ENCODE data around the gene UBAC1. TPM values are rescaled to one million over a fixed set of nuclear protein-coding genes. Genes with fewer than 3 reads are reported as not detected.

UBAC1 gene
- total and polyA plus RNA-seq, 9 of the 15 experiments (the other 6 are each of a cell fraction or from before 2014, with no cell fraction given), result 94.0 to 399 (median 228) TPM

DNA sequence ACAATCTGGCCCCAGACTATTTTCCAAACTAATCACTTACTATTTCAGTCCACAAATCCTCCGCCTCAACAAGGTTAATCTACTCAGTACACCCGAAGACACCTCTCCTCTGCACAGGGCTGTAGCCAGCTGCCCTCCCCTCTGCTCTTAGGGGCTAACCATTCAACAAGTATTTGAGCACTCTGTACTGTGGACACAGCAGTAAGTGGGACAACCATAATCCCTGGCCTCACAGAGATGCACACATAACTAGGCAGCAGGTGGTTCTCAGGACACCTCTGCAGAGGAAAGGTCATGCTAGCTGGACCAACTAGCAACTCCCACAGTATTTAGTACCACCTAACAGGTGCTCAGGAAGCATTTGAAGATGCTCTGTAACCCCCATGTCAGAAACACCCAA is 59.3 kb downstream of the UBAC1 start:
- no peak overlapping the region for H3K4me3 ChIP-seq
- TF ChIP-seq MEF2A (IDR thresholded peaks at IDR 0.05; ENCODE audit: control insufficient read depth, low read depth, low read length) (no peak), KDM5B (IDR thresholded peaks at IDR 0.05; ENCODE audit: insufficient replicate concordance, low read depth, low read length) (no peak), ZBTB17 (CRISPR knock-in tag; IDR thresholded peaks at IDR 0.05) (no peak), ZNF699 (CRISPR knock-in tag; IDR thresholded peaks at IDR 0.05; ENCODE audit: insufficient replicate concordance) (no peak), SMARCE1 (IDR thresholded peaks at IDR 0.05) (no peak), SMAD4 (CRISPR knock-in tag; conservative IDR thresholded peaks at IDR 0.05) (no peak)
- H4K20me1 ChIP-seq (replicated peaks; ENCODE audit: control insufficient read depth, insufficient read depth, low read length), result peaks cover 19% of the 10 kb centered on the region
- H2AFZ ChIP-seq (ENCODE audit: low read depth, low read length), result no peak overlapping the region
- ChIA-PET CTCF (ENCODE audit: low intra/inter-chr PET ratio) (no interaction called here), POLR2A (no interaction called here)
- no peaks in the 10 kb centered on the region for H3K9me3 ChIP-seq (replicated peaks; ENCODE audit: control insufficient read depth, insufficient read depth, low read depth, low read length)
- 59% methylated on average over 2 of the region's 2 CpGs for WGBS (ENCODE audit: insufficient coverage, low coverage, missing lambda C conversion rate)
- no peaks in the 10 kb centered on the region for H3K9me1 ChIP-seq (ENCODE audit: control insufficient read depth, insufficient read depth, low read length)
- peaks cover 95% of the 10 kb centered on the region for H3K79me2 ChIP-seq (ENCODE audit: control insufficient read depth, insufficient read depth, low read length)
- no peak overlapping the region; a peak in 1 of 4 replicates for H3K9ac ChIP-seq (ENCODE audit: insufficient read depth in 1 of 2, low read depth in 2 of 2, low read length in 2 of 2)
- no TSS peak for BruUV-seq (replicated peaks)
- ATAC-seq (no peak), FAIRE-seq (no peak), DNase-seq (ENCODE audit: extremely low read depth in 1 of 4, low spot score in 3 of 4) (no peak)
- no peak overlapping the region for H3K27ac ChIP-seq (ENCODE audit: extremely low read depth, low read depth, low read length)
- intact Hi-C loops (cut with micrococcal nuclease) (no loop called here), in situ Hi-C loops (cut with MboI) (no loop called here)
- H3K4me1 ChIP-seq (replicated peaks in 1 of 2; ENCODE audit: control insufficient read depth in 2 of 2, insufficient read depth in 2 of 2, low read length in 2 of 2), result peaks cover 20 to 26% of the 10 kb centered on the region in 2 experiments; a peak in 4 of 5 replicates
- H3K36me3 ChIP-seq (ENCODE audit: control insufficient read depth, insufficient read depth, low read length), result peaks cover 30% of the 10 kb centered on the region; the same call in 2 of the 3 replicates
- no peaks in the 10 kb centered on the region for H3K27me3 ChIP-seq (ENCODE audit: control insufficient read depth in 2 of 2, insufficient read depth in 2 of 2, low read length in 2 of 2)
- no peak overlapping the region for H3K4me2 ChIP-seq (ENCODE audit: insufficient read depth, low read length)
